Chondrocyte (in vitro differentiated cells): ENCODE measurements around the gene PREP. TPM values are rescaled to one million over a fixed set of nuclear protein-coding genes. Genes with fewer than 3 reads are reported as not detected.

Experiments used
- DNase-seq: peaks from one replicate; pipeline ENCODE4 v3.0.0; 2021; ENCODE audit warnings: mixed read lengths, low spot score
- H3K27ac Mint-ChIP-seq: one replicate; pipeline ENCODE4 v1.8.0; 2021; ENCODE audit warnings: mild to moderate bottlenecking, moderate library complexity, mixed read lengths; ENCODE audit not compliant: unreplicated experiment
- H3K27me3 Mint-ChIP-seq: 2 replicates; pipeline ENCODE4 v1.8.0; 2021; ENCODE audit warnings: low read depth, mixed read lengths
- H3K36me3 Mint-ChIP-seq: 2 replicates; pipeline ENCODE4 v1.8.0; 2021; ENCODE audit warnings: low read depth, mixed read lengths
- H3K4me1 Mint-ChIP-seq: 2 replicates; pipeline ENCODE4 v1.8.0; 2021; ENCODE audit warnings: low read depth, mild to moderate bottlenecking, mixed read lengths
- H3K4me3 Mint-ChIP-seq: one replicate; pipeline ENCODE4 v1.8.0; 2021; ENCODE audit warnings: mild to moderate bottlenecking, moderate library complexity, mixed read lengths; ENCODE audit not compliant: unreplicated experiment
- H3K9me3 Mint-ChIP-seq: 2 replicates; pipeline ENCODE4 v1.8.0; 2021; ENCODE audit warnings: low read depth, mixed read lengths
- CTCF ChIP-seq: fragments of 200-600 bp; sonication (generic); IDR thresholded peaks from 2 replicates; pipeline ENCODE4 v1.5.0; 2021; ENCODE audit warnings: antibody characterized with exemption, mild to moderate bottlenecking, moderate library complexity
- total RNA-seq: library from RNA; stranded (reverse); gene quantifications from 3 replicates; pipeline ENCODE4 v1.2.1, GENCODE V29; 2021

The PREP gene
- total RNA-seq, 1 donor from 2014 or later: 32.9 TPM

- Mint-ChIP-seq H3K9me3 (no peaks in the 10 kb centered on the region), H3K4me1 (no peaks in the 10 kb centered on the region), H3K27ac (no peak overlapping the region), H3K4me3 (no peak overlapping the region), H3K36me3 (peaks cover 38% of the 10 kb centered on the region), H3K27me3 (no peaks in the 10 kb centered on the region)
- TF ChIP-seq CTCF: no peak
- DNase-seq: no peak
Observed at GRCh38 chr6:105279463-105279862, 123.4 kb downstream of the PREP start.

GRCh38 chr6:105278813-105279212 is 124.1 kb downstream of the PREP start:
- Mint-ChIP-seq H3K9me3 (no peaks in the 10 kb centered on the region), H3K4me1 (no peaks in the 10 kb centered on the region), H3K4me3 (no peak overlapping the region), H3K27me3 (no peaks in the 10 kb centered on the region), H3K36me3 (peaks cover 37% of the 10 kb centered on the region), H3K27ac (no peak overlapping the region)
- no peak for DNase-seq
- TF ChIP-seq CTCF: no peak

GRCh38 chr6:105278035-105278434 is 124.8 kb downstream of the PREP start:
- DNase-seq: no peak
- no peak overlapping the region for H3K27ac Mint-ChIP-seq
- H3K27me3 Mint-ChIP-seq: no peaks in the 10 kb centered on the region
- TF ChIP-seq CTCF: no peak
- H3K4me3 Mint-ChIP-seq: no peak overlapping the region
- H3K9me3 Mint-ChIP-seq: no peaks in the 10 kb centered on the region
- H3K4me1 Mint-ChIP-seq: no peaks in the 10 kb centered on the region
- H3K36me3 Mint-ChIP-seq: peaks cover 36% of the 10 kb centered on the region

- H3K9me3 Mint-ChIP-seq: no peaks in the 10 kb centered on the region
- no peaks in the 10 kb centered on the region for H3K4me1 Mint-ChIP-seq
- TF ChIP-seq CTCF: no peak
- no peak overlapping the region for H3K27ac Mint-ChIP-seq
- H3K27me3 Mint-ChIP-seq: no peaks in the 10 kb centered on the region
- H3K36me3 Mint-ChIP-seq: peaks cover 32% of the 10 kb centered on the region
- DNase-seq: no peak
- H3K4me3 Mint-ChIP-seq: no peak overlapping the region
Observed at GRCh38 chr6:105276374-105276773, 126.5 kb downstream of the PREP start.

GRCh38 chr6:105275542-105275941 is 127.3 kb downstream of the PREP start:
- H3K9me3 Mint-ChIP-seq: no peaks in the 10 kb centered on the region
- no peak overlapping the region for H3K4me3 Mint-ChIP-seq
- H3K27me3 Mint-ChIP-seq: no peaks in the 10 kb centered on the region
- no peak overlapping the region for H3K27ac Mint-ChIP-seq
- TF ChIP-seq CTCF: no peak
- DNase-seq: no peak
- H3K4me1 Mint-ChIP-seq: no peaks in the 10 kb centered on the region
- H3K36me3 Mint-ChIP-seq: peaks cover 28% of the 10 kb centered on the region
